Measurements from ENCODE around the gene GNPTAB.
A peak's percentile ranks its signal among the peaks of the same experiment; 100 is the strongest.

The GNPTAB gene

GRCh38 chr12:101802486-101802885, 28.3 kb downstream of the GNPTAB start:
- peak; percentile 51 for DNase-seq

DNA sequence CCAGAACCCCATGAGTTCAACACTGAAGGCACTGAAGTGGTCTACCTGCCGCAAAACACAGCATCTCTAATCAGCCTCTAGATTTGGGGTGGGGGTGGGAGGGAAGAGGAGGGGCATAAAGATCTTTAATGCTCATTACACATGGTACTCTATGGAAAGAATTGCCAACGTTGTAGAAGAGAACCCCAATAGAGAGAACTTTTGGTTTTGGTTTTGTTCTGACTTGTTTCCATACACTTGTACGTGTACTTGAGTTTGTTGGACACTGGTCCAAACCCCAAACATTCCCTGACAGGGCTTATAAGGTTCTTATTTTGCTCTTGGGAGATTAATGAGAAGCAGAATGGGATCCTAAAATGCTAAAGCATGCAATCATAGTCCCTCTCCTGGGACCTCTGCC, 31.0 kb downstream of the GNPTAB start:
- DNase-seq, result no peak

DNA sequence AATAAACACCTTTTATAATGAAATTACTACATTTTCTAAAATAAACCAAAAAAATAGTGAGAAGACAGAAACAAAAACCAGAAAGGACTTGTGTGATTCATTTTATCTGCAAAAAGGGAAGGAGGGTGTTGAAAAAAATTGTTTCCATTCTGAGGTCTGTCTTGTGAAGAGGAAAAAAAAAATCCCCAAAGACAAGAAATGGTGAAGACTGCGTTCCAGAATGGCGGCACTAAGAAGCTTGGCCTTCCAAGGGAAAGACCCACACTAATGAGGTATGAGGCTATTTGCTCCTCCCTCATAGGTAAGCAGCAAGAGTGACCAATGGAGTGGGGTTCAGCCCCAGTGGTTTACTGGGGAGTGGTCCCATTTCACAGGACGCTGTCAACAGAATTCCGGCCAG, 35.0 kb downstream of the GNPTAB start:
- DNase-seq, result no peak

GRCh38 chr12:101795013-101795412, 35.7 kb downstream of the GNPTAB start:
- no peak for DNase-seq

GRCh38 chr12:101794574-101794973, 36.2 kb downstream of the GNPTAB start:
- no peak for DNase-seq

GRCh38 chr12:101793401-101793800, 37.4 kb downstream of the GNPTAB start:
- DNase-seq, result no peak

GRCh38 chr12:101792046-101792931, 38.5 kb downstream of the GNPTAB start:
- no peak for DNase-seq

- no peak for DNase-seq
Measured at GRCh38 chr12:101789171-101789570, 41.6 kb downstream of the GNPTAB start.

- DNase-seq, result no peak
Measured at GRCh38 chr12:101785671-101786070, 45.1 kb downstream of the GNPTAB start.

- DNase-seq, result no peak
Measured at GRCh38 chr12:101784376-101784775, 46.4 kb downstream of the GNPTAB start.

GRCh38 chr12:101783838-101784237, 46.9 kb downstream of the GNPTAB start:
- DNase-seq, result no peak

DNA sequence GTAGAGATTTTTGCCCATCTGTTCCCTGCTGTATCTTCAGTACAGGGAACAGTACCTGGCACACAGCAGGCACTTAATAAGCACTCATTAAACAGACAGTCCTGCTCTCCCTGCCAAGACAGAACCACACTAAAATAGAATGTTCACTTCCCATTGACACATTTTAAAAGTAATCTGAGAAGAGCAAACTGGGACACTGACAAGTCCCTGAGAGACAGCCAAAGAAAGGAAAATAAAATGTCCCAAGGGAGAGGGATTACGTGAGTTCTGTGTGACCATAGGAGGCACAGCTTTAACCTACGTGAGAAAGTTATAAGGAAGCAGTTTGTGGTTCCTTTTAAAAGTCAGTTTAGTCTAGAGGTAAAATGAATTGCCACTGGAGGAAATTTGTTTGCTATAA, 47.6 kb downstream of the GNPTAB start:
- no peak for DNase-seq

GRCh38 chr12:101782273-101782731, 48.5 kb downstream of the GNPTAB start:
- no peak for DNase-seq

DNA sequence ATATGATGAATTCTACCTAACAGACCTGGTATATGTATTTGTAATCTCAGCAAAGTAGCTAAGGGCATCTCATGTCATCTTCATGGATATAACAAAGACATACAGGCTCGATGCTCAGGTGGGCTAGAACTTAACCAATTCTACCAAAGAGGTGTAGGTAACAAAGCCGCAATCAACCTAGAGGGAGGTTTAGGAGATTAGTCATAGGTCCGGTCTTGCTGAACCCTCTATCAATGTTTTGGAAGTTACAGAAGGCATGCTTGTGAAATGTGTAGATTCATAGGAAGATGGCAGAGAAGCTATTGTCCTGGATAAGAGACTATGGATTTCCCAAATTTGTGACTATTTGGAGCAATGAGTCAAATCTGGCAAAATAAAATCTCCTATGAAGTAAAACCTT, 48.9 kb downstream of the GNPTAB start:
- no peak for DNase-seq

DNA sequence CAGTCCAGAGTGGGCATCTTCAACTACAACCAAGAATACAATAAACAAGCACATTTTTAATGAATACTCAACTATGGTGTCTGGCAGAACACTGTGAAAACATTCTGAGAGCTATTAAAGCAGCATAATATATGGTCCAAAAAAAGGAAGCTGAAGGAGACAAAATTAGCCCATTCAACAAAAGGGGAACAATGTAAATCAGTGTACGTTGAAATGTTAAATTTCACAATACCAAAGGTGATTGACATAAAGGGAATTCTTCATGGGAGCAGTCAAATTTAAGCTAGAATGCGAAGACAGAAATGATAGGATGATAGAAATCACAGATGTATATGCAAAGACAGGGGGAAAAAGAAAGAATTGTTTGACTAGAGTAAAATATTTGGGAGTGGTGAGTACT, 50.2 kb downstream of the GNPTAB start:
- no peak for DNase-seq

DNA sequence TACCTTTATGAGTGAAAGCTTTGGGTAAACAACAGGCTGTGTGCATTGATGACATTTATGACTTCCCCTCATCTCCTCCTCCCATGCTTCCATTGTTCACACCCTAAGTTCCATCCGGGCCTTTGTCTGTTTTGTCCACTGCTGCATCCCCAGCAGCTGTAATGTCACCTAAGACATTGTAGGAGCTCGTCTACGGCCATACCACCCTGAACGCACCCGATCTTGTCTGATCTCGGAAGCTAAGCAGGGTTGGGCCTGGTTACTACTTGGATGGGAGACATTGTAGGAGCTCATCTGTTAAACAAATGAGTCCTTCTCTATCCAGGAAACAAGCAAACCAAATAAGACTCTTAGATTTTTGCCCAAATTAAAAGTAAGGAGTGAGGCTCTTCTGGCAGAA, 51.1 kb downstream of the GNPTAB start:
- DNase-seq, result no peak

GRCh38 chr12:101779200-101779599, 51.6 kb downstream of the GNPTAB start:
- DNase-seq, result no peak

GRCh38 chr12:101777978-101778377, 52.8 kb downstream of the GNPTAB start:
- DNase-seq, result no peak

DNA sequence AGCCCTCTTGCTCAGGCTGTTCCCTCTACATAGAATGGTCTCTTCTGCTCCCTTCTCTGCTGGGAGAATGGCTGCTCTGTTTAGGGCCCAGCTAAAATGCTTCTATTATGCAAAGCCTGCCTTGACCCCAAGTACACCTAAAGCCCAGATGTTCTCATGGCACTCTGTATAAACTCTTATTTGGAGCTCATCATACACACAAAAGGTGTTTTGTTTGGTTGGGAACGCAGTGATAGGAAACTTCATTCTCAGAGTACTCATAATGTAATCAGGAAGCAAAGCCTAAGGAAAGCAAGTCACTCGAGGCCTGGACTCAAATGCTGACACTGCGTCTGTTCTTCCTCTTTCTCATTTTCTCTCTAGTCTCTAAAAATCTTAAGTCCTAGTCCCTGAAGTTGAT, 53.3 kb downstream of the GNPTAB start:
- DNase-seq, result no peak

DNA sequence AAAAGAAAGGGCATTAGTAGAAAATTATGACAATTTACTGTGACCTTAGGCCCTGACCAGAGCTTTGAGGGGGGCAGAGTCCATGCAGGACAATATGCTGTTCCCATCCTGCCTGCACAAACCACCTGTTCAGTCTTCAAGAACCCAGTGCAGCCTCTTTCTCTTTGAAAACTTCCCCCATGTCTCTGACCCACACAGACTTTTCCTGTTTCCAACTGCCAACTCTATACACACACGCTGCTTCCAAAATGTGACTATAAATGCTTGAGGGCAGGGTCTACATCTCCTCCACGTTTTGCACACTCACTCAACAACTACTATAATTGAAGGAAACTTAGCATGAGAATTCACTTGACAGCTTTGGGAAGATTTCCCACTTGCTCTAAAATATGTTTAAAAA, 54.9 kb downstream of the GNPTAB start:
- no peak for DNase-seq

DNA sequence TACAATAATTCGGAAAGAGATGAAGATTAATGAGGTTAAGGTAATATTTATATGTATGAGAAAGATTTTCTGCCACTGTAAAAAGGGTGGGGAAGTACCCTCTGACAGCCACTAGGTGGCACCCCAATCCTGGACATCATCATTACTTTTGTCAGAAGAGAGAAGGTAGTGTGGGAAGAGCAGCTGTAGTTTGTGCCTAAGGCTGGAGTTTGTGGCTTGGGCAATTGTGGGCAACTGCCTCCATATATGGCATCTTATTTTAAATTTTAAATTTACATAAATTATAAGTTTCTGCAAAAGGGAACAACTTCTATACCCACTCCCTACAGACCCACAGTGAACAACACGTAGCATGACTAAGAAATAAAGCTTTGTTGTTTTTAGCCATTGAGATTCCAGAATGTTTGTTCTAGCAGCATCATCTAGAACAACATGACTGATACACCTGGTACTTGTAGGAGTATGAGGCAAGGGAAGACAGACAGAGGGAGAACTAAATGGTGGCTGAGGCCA, 57.1 kb downstream of the GNPTAB start:
- no peak for DNase-seq

DNA sequence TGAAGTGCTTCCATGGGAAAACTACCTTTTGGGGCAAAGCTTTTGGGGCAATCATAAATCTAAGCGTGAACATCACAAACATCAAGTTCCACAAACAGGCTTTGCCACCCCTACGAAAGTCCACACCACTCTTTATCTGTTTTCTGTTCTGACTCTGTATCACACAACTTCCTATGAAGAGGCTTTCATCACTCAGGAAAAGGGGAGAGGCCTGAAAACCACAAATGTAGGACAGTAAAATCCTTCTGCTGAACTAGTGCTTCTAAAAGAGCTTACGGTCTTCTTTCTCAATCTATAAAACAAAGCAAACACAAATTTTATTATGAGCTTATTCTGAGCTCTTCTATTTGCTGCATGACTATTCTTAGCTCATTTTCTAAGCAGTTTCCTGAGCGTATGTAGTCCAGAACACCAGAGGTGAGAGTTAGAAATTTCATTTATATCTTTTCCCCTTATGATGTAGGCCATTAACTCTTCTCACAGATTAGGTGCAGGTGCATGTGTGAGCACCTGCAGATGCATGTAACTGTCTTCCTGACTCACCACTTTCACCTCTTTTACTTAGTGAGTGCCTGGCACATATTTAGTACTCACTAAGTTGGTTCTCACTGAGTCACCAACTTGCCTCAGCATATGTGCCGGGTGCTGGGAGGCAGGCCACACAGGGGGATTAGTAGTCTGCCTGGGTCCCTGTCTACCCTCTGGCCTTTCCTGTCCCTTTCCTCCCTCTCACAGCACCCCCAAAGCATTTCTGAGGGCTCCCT, 58.6 kb downstream of the GNPTAB start:
- DNase-seq, result no peak

DNA sequence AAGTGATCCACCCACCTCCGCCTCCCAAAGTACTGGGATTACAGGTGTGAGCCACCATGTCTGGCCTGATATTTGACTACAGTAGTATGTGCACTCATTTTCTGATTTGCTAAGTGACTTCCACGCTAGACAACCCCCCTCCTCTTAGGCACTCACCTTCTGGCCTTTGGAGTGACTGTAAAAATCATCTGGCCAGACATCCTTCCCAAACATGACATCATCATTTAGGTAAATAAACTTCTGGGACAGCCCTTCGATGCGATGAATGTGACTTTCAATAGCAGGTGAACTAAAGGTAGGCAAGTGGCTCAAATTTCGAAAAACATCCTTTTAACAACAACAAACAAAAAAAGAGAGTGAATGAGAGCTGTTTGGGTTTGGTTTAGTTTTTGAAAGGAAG, 60.9 kb downstream of the GNPTAB start:
- DNase-seq, result no peak

GRCh38 chr12:101768781-101769180, 62.0 kb downstream of the GNPTAB start:
- no peak for DNase-seq
